ENCODE measurements around the gene RBM38. TPM values are rescaled to one million over a fixed set of nuclear protein-coding genes. Genes with fewer than 3 reads are reported as not detected.

Gene RBM38
- total RNA-seq, 1 donor from 2014 or later, result 24.8 TPM

DNA sequence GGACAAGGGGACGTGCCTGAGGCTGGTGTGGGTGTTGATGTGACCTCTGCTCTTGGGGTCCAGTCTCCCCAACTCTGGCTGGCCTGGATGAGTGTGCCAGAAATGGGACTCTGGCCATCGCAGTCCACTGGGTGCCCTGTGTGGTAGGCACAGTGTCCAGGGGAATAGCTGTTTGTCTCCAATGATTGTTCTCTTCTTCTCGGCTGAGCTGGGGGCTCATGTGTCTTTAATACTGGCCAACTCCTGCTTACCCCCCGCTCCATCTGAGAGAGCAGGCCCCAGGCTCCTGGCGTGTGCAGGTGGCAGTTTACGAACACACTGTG lies 45.0 kb downstream of the RBM38 start:
- Histone ChIP-seq H3K27ac (no peak overlapping the region), H3K36me3 (no peaks in the 10 kb centered on the region), H3K4me3 (no peak overlapping the region), H3K4me1 (peaks cover 27% of the 10 kb centered on the region), H3K9me3 (no peaks in the 10 kb centered on the region), H3K27me3 (no peaks in the 10 kb centered on the region)
- no peak for DNase-seq (ENCODE audit: extremely low spot score in 2 of 2)
- intact Hi-C loops (cut with DNase I), result loop anchor here (2.0 kb wide), 1 partner anchor 39 kb away; no protein-coding TSS in a partner anchor
- TF ChIP-seq, protein P1, sequence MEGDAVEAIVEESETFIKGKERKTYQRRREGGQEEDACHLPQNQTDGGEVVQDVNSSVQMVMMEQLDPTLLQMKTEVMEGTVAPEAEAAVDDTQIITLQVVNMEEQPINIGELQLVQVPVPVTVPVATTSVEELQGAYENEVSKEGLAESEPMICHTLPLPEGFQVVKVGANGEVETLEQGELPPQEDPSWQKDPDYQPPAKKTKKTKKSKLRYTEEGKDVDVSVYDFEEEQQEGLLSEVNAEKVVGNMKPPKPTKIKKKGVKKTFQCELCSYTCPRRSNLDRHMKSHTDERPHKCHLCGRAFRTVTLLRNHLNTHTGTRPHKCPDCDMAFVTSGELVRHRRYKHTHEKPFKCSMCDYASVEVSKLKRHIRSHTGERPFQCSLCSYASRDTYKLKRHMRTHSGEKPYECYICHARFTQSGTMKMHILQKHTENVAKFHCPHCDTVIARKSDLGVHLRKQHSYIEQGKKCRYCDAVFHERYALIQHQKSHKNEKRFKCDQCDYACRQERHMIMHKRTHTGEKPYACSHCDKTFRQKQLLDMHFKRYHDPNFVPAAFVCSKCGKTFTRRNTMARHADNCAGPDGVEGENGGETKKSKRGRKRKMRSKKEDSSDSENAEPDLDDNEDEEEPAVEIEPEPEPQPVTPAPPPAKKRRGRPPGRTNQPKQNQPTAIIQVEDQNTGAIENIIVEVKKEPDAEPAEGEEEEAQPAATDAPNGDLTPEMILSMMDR (IDR thresholded peaks at IDR 0.05), result no peak
- TF ChIP-seq POLR2AphosphoS5 (IDR thresholded peaks at IDR 0.05; ENCODE audit: insufficient read depth in 1 of 2, low read depth in 1 of 2), result no peak
- TF ChIP-seq POLR2A (IDR thresholded peaks at IDR 0.05), result no peak

DNA sequence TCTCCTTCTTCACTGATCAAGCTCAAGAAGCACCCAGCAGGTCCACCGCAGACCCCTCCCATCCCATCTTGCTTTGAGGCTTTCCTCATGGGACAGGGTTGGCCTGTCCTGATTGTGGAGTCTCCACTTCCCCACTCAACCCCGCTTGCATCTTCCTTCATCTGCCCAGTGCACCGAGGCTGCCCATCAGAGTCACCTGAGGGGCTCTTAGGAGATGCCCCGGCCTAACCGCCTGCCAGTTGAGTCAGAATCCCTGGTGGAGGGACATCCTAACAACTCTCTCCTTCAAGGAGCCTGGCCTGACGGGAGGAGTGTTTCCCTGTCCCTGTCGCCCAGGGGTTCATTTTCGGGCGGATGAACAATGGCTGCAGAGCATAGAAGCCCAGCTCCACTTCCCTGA lies 46.1 kb downstream of the RBM38 start:
- Histone ChIP-seq H3K36me3 (no peaks in the 10 kb centered on the region), H3K27ac (peak overlapping the region; percentile 4), H3K4me3 (no peak overlapping the region), H3K27me3 (no peaks in the 10 kb centered on the region), H3K9me3 (no peaks in the 10 kb centered on the region), H3K4me1 (peaks cover 35% of the 10 kb centered on the region)
- intact Hi-C loops (cut with DNase I), result loop anchor here (2.0 kb wide), 1 partner anchor 40 kb away; no protein-coding TSS in a partner anchor
- no peak for DNase-seq (ENCODE audit: extremely low spot score in 2 of 2)
- TF ChIP-seq POLR2AphosphoS5 (IDR thresholded peaks at IDR 0.05; ENCODE audit: insufficient read depth in 1 of 2, low read depth in 1 of 2) (no peak), POLR2A (IDR thresholded peaks at IDR 0.05) (no peak)
- TF ChIP-seq, protein P1 (IDR thresholded peaks at IDR 0.05), result no peak

DNA sequence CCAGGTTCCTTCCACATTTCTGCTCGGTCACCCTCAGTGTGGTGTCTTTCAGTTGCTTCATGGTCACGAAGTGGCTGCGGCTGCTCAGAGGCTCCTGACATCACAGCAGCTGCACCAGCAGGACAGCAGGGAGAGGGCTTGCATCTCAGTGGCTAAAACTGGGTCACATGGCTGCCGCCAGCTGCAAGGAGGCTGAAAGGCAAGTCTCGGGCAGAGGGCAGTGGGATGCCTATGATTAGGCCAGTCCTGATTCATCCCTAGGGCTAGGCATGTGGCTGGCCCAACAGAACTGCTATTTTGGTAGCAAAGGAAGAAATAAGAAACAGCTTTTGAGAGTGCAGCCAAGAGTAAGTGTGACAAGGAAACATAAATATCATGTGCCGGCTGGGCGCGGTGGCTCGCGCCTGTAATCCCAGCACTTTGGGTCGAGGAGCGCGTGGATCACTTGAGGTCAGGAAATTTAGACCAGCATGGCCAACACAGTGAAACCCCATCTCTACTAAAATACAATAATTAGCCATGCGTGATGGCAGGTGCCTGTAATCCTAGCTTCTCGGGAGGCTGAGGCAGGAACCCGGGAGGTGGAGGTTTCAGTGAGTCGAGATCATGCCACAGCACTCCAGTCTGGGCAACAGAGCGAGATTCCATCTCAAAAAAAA lies 46.6 kb downstream of the RBM38 start:
- Histone ChIP-seq H3K27me3 (no peaks in the 10 kb centered on the region), H3K27ac (peak overlapping the region; percentile 4), H3K4me3 (no peak overlapping the region), H3K9me3 (no peaks in the 10 kb centered on the region), H3K4me1 (peaks cover 31% of the 10 kb centered on the region), H3K36me3 (no peaks in the 10 kb centered on the region)
- intact Hi-C loops (cut with DNase I), result loop anchor here (2.0 kb wide), 1 partner anchor 41 kb away; no protein-coding TSS in a partner anchor
- TF ChIP-seq POLR2AphosphoS5 (IDR thresholded peaks at IDR 0.05; ENCODE audit: insufficient read depth in 1 of 2, low read depth in 1 of 2) (no peak), POLR2A (IDR thresholded peaks at IDR 0.05) (no peak)
- no peak for DNase-seq (ENCODE audit: extremely low spot score in 2 of 2)

DNA sequence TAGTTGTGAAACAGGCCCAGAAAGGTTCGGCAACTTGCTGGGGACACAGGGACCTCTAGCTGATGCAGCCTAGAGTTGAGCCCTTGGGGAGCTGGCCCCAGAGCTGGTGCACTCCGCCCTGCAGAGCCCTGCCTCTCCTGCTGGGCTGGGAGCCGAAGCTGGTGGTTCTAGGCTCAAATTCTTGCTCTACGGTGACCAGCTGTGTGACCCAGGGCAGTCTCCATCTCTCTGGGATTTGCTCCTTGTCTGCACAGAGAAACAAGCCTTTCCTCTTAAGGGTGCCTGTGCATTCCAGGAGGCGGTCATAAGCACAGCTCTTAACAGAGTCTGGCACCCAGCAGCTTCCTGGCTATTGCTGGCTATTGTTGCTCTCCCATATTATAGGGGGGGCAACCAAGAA lies 47.4 kb downstream of the RBM38 start:
- TF ChIP-seq POLR2A (IDR thresholded peaks at IDR 0.05), result no peak
- no peak for TF ChIP-seq POLR2AphosphoS5 (IDR thresholded peaks at IDR 0.05; ENCODE audit: insufficient read depth in 1 of 2, low read depth in 1 of 2)
- TF ChIP-seq, protein P1 (IDR thresholded peaks at IDR 0.05), result no peak
- peaks cover 27% of the 10 kb centered on the region for H3K4me1 ChIP-seq
- H3K9me3 ChIP-seq, result no peaks in the 10 kb centered on the region
- no peaks in the 10 kb centered on the region for H3K36me3 ChIP-seq
- no peaks in the 10 kb centered on the region for H3K27me3 ChIP-seq
- intact Hi-C loops (cut with DNase I), result no loop called here
- H3K4me3 ChIP-seq, result no peak overlapping the region
- peak overlapping the region; percentile 81 for H3K27ac ChIP-seq
- no peak for DNase-seq (ENCODE audit: extremely low spot score in 2 of 2)

DNA sequence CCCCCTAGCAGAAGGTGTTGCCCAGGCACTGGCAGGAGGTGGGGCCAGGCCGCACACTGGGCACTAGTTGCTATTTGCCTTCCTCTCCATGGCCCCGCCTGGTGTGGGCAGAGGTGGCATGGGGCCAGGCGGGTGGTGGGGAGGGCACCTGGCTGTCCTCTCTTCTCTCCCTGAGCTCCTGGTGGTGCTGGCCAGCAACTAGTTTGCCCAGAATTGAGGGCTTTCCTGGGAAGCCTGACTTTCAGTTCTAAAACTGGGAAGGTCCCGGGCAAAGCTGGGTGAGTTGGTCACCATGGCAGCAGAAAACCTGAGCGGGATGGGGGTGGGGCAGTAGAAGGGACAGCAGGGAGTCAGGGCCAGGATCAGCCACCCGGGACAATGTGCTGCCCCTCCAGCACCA lies 48.2 kb downstream of the RBM38 start:
- DNase-seq (ENCODE audit: extremely low spot score in 2 of 2), result no peak
- Histone ChIP-seq H3K4me1 (peaks cover 27% of the 10 kb centered on the region), H3K9me3 (no peaks in the 10 kb centered on the region), H3K36me3 (no peaks in the 10 kb centered on the region), H3K4me3 (no peak overlapping the region), H3K27me3 (no peaks in the 10 kb centered on the region), H3K27ac (peak overlapping the region; percentile 81)
- TF ChIP-seq POLR2AphosphoS5 (IDR thresholded peaks at IDR 0.05; ENCODE audit: insufficient read depth in 1 of 2, low read depth in 1 of 2) (no peak), POLR2A (IDR thresholded peaks at IDR 0.05) (no peak)
- TF ChIP-seq, protein P1 (IDR thresholded peaks at IDR 0.05), result no peak
- intact Hi-C loops (cut with DNase I), result no loop called here

All from vagina (tissue), 2 donors.